GM19193 (cell line): ENCODE measurements around the gene CHN1.

Experiments
- POLR2A ChIP-seq: IDR thresholded peaks from 4 replicates; pipeline ENCODE4 v1.6.1; 2011; ENCODE audit not compliant: insufficient read depth, insufficient read length; ENCODE audit errors: extremely low read depth

The CHN1 gene

GRCh38 chr2:174967691-174968260 lies 37.4 kb downstream of the CHN1 start:
- TF ChIP-seq POLR2A = no peak

GRCh38 chr2:174967086-174967485 lies 38.1 kb downstream of the CHN1 start:
- no peak for TF ChIP-seq POLR2A

GRCh38 chr2:174965992-174966744 lies 39.0 kb downstream of the CHN1 start:
- TF ChIP-seq POLR2A = no peak

GRCh38 chr2:174965551-174965950 lies 39.6 kb downstream of the CHN1 start:
- TF ChIP-seq POLR2A = no peak

GRCh38 chr2:174964404-174964803 lies 40.8 kb downstream of the CHN1 start:
- TF ChIP-seq POLR2A = no peak

GRCh38 chr2:174963437-174964400 lies 41.5 kb downstream of the CHN1 start:
- TF ChIP-seq POLR2A = no peak

- TF ChIP-seq POLR2A = no peak
Observed at GRCh38 chr2:174959787-174960186, 45.4 kb downstream of the CHN1 start.

- no peak for TF ChIP-seq POLR2A
Observed at GRCh38 chr2:174957050-174957449, 48.1 kb downstream of the CHN1 start.

- TF ChIP-seq POLR2A = no peak
Observed at GRCh38 chr2:174952607-174953006, 52.6 kb downstream of the CHN1 start.

- TF ChIP-seq POLR2A = no peak
Observed at GRCh38 chr2:174951745-174952144, 53.4 kb downstream of the CHN1 start.

- no peak for TF ChIP-seq POLR2A
Observed at GRCh38 chr2:174949988-174950687, 55.0 kb downstream of the CHN1 start.

GRCh38 chr2:174945601-174946260 lies 59.5 kb downstream of the CHN1 start:
- no peak for TF ChIP-seq POLR2A

GRCh38 chr2:174939046-174939445 lies 66.1 kb downstream of the CHN1 start:
- TF ChIP-seq POLR2A = no peak

- no peak for TF ChIP-seq POLR2A
Observed at GRCh38 chr2:174931724-174932123, 73.5 kb downstream of the CHN1 start.
